ENCODE data around the gene CTCF. TPM values are rescaled to one million over a fixed set of nuclear protein-coding genes. Genes with fewer than 3 reads are reported as not detected.
A peak's percentile ranks its signal among the peaks of the same experiment; 100 is the strongest.

CTCF gene
- total RNA-seq, 2 donors from 2014 or later = 22.7 to 25.7 TPM

- intact Hi-C loops (cut with DNase I) = loop anchor here (2.0 to 10.0 kb wide), 2 partner anchors 143 to 147 kb away; partner anchors contain the start of gene RIPOR1 (in 1 of the 2)
- DNase-seq = peak; percentile 89
- peak; percentile 84 to 88 for ATAC-seq
Measured at GRCh38 chr16:67667817-67668494, 105.6 kb downstream of the CTCF start.

- intact Hi-C loops (cut with DNase I) = loop anchor here (2.0 to 10.0 kb wide), 2 partner anchors 144 to 148 kb away; partner anchors contain the start of gene RIPOR1 (in 1 of the 2)
- ATAC-seq (no peak), DNase-seq (no peak)
Measured at GRCh38 chr16:67668495-67669157, 106.3 kb downstream of the CTCF start.

- intact Hi-C loops (cut with DNase I) = loop anchor here (2.0 to 10.0 kb wide), 6 partner anchors 53 to 255 kb away; partner anchors contain the start of genes RANBP10 (in 1 of the 2), RIPOR1 (in 1 of the 2) and TSNAXIP1 (in 1 of the 2)
- ATAC-seq = no peak
- DNase-seq = no peak
Measured at GRCh38 chr16:67669499-67670101, 107.3 kb downstream of the CTCF start.

GRCh38 chr16:67672306-67672705 is 110.0 kb downstream of the CTCF start:
- ATAC-seq (no peak), DNase-seq (no peak)
- intact Hi-C loops (cut with DNase I) = loop anchor here (5.0 to 10.0 kb wide), 4 partner anchors 50 to 252 kb away; partner anchors contain the start of genes RANBP10 (in 1 of the 2) and TSNAXIP1 (in 1 of the 2)

GRCh38 chr16:67672739-67673662 is 110.7 kb downstream of the CTCF start:
- ATAC-seq = peak; percentile 47 to 50
- peak; percentile 72 for DNase-seq
- intact Hi-C loops (cut with DNase I) = loop anchor here (5.0 to 10.0 kb wide), 4 partner anchors 49 to 252 kb away; partner anchors contain the start of genes RANBP10 (in 1 of the 2) and TSNAXIP1 (in 1 of the 2)

GRCh38 chr16:67673712-67674580 is 111.6 kb downstream of the CTCF start:
- ATAC-seq (peak; percentile 59 to 69), DNase-seq (peak; percentile 81)
- intact Hi-C loops (cut with DNase I) = loop anchor here (5.0 to 10.0 kb wide), 4 partner anchors 48 to 251 kb away; partner anchors contain the start of genes RANBP10 (in 1 of the 2) and TSNAXIP1 (in 1 of the 2)

- no peak for DNase-seq
Measured at GRCh38 chr16:67674851-67675578, 112.7 kb downstream of the CTCF start.

GRCh38 chr16:67675579-67675935 is 113.2 kb downstream of the CTCF start:
- intact Hi-C loops (cut with DNase I) = loop anchor here (10.0 kb wide), 2 partner anchors 139 to 249 kb away; no protein-coding TSS in a partner anchor
- DNase-seq (no peak), ATAC-seq (no peak)

More at GRCh38 chr16:67674851-67675578, 112.7 kb downstream of the CTCF start:
- ATAC-seq = peak in 1 of 2 donors; percentile 33
- intact Hi-C loops (cut with DNase I) = loop anchor here (5.0 to 10.0 kb wide), 4 partner anchors 47 to 250 kb away; partner anchors contain the start of genes RANBP10 (in 1 of the 2) and TSNAXIP1 (in 1 of the 2)

GRCh38 chr16:67675999-67676398 is 113.7 kb downstream of the CTCF start:
- ATAC-seq = no peak
- no peak for DNase-seq
- intact Hi-C loops (cut with DNase I) = loop anchor here (10.0 kb wide), 2 partner anchors 139 to 249 kb away; no protein-coding TSS in a partner anchor

GRCh38 chr16:67676516-67676915 is 114.2 kb downstream of the CTCF start:
- no peak for ATAC-seq

GRCh38 chr16:67676939-67677338 is 114.6 kb downstream of the CTCF start:
- no peak for ATAC-seq
- intact Hi-C loops (cut with DNase I) = loop anchor here (10.0 kb wide), 2 partner anchors 138 to 248 kb away; no protein-coding TSS in a partner anchor
- DNase-seq = no peak

More at GRCh38 chr16:67676516-67676915, 114.2 kb downstream of the CTCF start:
- intact Hi-C loops (cut with DNase I) = loop anchor here (10.0 kb wide), 2 partner anchors 138 to 248 kb away; no protein-coding TSS in a partner anchor
- DNase-seq = no peak

- ATAC-seq = no peak
- no peak for DNase-seq
- intact Hi-C loops (cut with DNase I) = loop anchor here (10.0 kb wide), 2 partner anchors 137 to 247 kb away; no protein-coding TSS in a partner anchor
Measured at GRCh38 chr16:67677712-67678111, 115.4 kb downstream of the CTCF start.

- intact Hi-C loops (cut with DNase I) = loop anchor here (10.0 kb wide), 2 partner anchors 136 to 246 kb away; no protein-coding TSS in a partner anchor
Measured at GRCh38 chr16:67678354-67679023, 116.2 kb downstream of the CTCF start.

GRCh38 chr16:67679935-67680897 is 117.9 kb downstream of the CTCF start:
- DNase-seq = no peak
- ATAC-seq = no peak
- intact Hi-C loops (cut with DNase I) = loop anchor here (10.0 kb wide), 2 partner anchors 135 to 245 kb away; no protein-coding TSS in a partner anchor

More at GRCh38 chr16:67678354-67679023, 116.2 kb downstream of the CTCF start:
- ATAC-seq = no peak
- DNase-seq = no peak
